ENCODE measurements around the gene MICALL1. TPM values are rescaled to one million over a fixed set of nuclear protein-coding genes. Genes with fewer than 3 reads are reported as not detected.

The MICALL1 gene
- polyA plus RNA-seq, 1 experiment, result 12.1 TPM

DNA sequence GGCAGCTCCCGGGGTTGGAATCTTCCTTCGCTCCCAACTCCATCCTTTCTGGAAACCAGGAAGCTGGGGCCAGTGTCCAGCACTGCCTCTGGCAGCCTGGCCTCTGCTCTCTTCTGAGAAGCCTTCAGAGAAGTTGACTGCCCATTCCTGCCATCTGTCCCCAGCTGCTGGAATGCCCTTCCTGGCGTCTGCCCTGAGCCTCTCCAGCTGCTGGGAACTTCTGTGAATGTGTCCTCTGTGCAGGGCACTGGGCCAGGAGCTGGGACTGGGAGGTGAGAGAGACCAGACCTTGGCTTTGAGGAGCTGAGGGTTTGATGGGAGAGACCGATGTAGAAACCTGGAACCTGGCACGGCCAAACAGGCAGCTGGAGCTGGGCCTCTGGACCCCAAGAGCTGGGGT lies 84.2 kb downstream of the MICALL1 start:
- no peak for TF ChIP-seq CTCF (IDR thresholded peaks at IDR 0.05; ENCODE audit: low read depth, low read length)
- no peak for DNase-seq (ENCODE audit: low read depth, low spot score)
- ChIA-PET POLR2A (interaction anchor here (0.5 to 0.6 kb wide), 2 partner anchors 25 to 53 kb away, joined by 3 to 10 read pairs; no protein-coding TSS in a partner anchor), CTCF (no interaction called here)
- Histone ChIP-seq H3K27ac (ENCODE audit: low read depth, low read length) (no peak overlapping the region), H3K27me3 (ENCODE audit: control insufficient read depth, insufficient read depth, low read length) (peaks cover 2% of the 10 kb centered on the region), H3K4me3 (ENCODE audit: low read depth, low read length) (no peak overlapping the region), H3K9me3 (ENCODE audit: control insufficient read depth, insufficient read depth, low read length) (no peaks in the 10 kb centered on the region)

GRCh38 chr22:37990862-37991261 lies 84.8 kb downstream of the MICALL1 start:
- Histone ChIP-seq H3K9me3 (ENCODE audit: control insufficient read depth, insufficient read depth, low read length) (no peaks in the 10 kb centered on the region), H3K4me3 (ENCODE audit: low read depth, low read length) (no peak overlapping the region), H3K27me3 (ENCODE audit: control insufficient read depth, insufficient read depth, low read length) (peaks cover 2% of the 10 kb centered on the region), H3K27ac (ENCODE audit: low read depth, low read length) (no peak overlapping the region)
- ChIA-PET POLR2A (no interaction called here), CTCF (no interaction called here)
- no peak for DNase-seq (ENCODE audit: low read depth, low spot score)
- no peak for TF ChIP-seq CTCF (IDR thresholded peaks at IDR 0.05; ENCODE audit: low read depth, low read length)

GRCh38 chr22:37991731-37992442 lies 85.8 kb downstream of the MICALL1 start:
- H3K27me3 ChIP-seq (ENCODE audit: control insufficient read depth, insufficient read depth, low read length), result peaks cover 10% of the 10 kb centered on the region
- no peak overlapping the region for H3K27ac ChIP-seq (ENCODE audit: low read depth, low read length)
- H3K4me3 ChIP-seq (ENCODE audit: low read depth, low read length), result no peak overlapping the region
- TF ChIP-seq CTCF (IDR thresholded peaks at IDR 0.05; ENCODE audit: low read depth, low read length), result no peak
- ChIA-PET CTCF (no interaction called here), POLR2A (no interaction called here)
- DNase-seq (ENCODE audit: low read depth, low spot score), result no peak
- no peaks in the 10 kb centered on the region for H3K9me3 ChIP-seq (ENCODE audit: control insufficient read depth, insufficient read depth, low read length)

Other genes with a start within 250 kb of the MICALL1 start
- 11.7 and 17.7 TPM in 2 replicates for gene PDXP, start 247.6 kb upstream of the MICALL1 start, polyA plus RNA-seq (2011; rRNA removed)
- gene LGALS1, start 230.7 kb upstream of the MICALL1 start, polyA plus RNA-seq (2011; rRNA removed), result 5,926 and 7,935 TPM in 2 replicates
- 10.4 and 11.8 TPM in 2 replicates for gene NOL12, start 220.0 kb upstream of the MICALL1 start, polyA plus RNA-seq (2011; rRNA removed)
- gene TRIOBP, start 209.2 kb upstream of the MICALL1 start, polyA plus RNA-seq (2011; rRNA removed), result 37.0 and 76.4 TPM in 2 replicates
- 8.9 and 13.2 TPM in 2 replicates for gene GCAT, start 98.4 kb upstream of the MICALL1 start, polyA plus RNA-seq (2011; rRNA removed)
- not detected in 2 replicates for gene GALR3, start 82.9 kb upstream of the MICALL1 start, polyA plus RNA-seq (2011; rRNA removed)
- gene ANKRD54, start 62.0 kb upstream of the MICALL1 start, polyA plus RNA-seq (2011; rRNA removed), result 11.2 and 13.8 TPM in 2 replicates
- 833 and 867 TPM in 2 replicates for gene EIF3L, start 56.9 kb upstream of the MICALL1 start, polyA plus RNA-seq (2011; rRNA removed)
- 0.45 and 0.55 TPM in 2 replicates for gene C22orf23, start 47.3 kb downstream of the MICALL1 start, polyA plus RNA-seq (2011; rRNA removed)
- gene POLR2F, start 47.4 kb downstream of the MICALL1 start, polyA plus RNA-seq (2011; rRNA removed), result 87.4 and 89.8 TPM in 2 replicates
- gene SOX10, start 78.3 kb downstream of the MICALL1 start, polyA plus RNA-seq (2011; rRNA removed), result not detected in 2 replicates
- gene PICK1, start 151.1 kb downstream of the MICALL1 start, polyA plus RNA-seq (2011; rRNA removed), result 10.5 and 11.5 TPM in 2 replicates
- gene SLC16A8, start 177.9 kb downstream of the MICALL1 start, polyA plus RNA-seq (2011; rRNA removed), result 0.11 TPM in 1 of 2 replicates, not detected in the other
- 0.04 and 0.09 TPM in 2 replicates for gene BAIAP2L2, start 204.4 kb downstream of the MICALL1 start, polyA plus RNA-seq (2011; rRNA removed)

Data from AG04450 (cell line).